ENCODE results near the gene CKAP2.

Gene CKAP2

GRCh38 chr13:52447354-52447753, 7.9 kb upstream of the CKAP2 start:
- DNase-seq (ENCODE audit: low read depth in 2 of 2) = no peak
- TF ChIP-seq CTCF (IDR thresholded peaks at IDR 0.05; ENCODE audit: low read depth, low read length) = no peak
- no peak overlapping the region for H3K4me3 ChIP-seq (replicated peaks in 1 of 2; ENCODE audit: low read depth in 2 of 2, low read length in 2 of 2)

DNA sequence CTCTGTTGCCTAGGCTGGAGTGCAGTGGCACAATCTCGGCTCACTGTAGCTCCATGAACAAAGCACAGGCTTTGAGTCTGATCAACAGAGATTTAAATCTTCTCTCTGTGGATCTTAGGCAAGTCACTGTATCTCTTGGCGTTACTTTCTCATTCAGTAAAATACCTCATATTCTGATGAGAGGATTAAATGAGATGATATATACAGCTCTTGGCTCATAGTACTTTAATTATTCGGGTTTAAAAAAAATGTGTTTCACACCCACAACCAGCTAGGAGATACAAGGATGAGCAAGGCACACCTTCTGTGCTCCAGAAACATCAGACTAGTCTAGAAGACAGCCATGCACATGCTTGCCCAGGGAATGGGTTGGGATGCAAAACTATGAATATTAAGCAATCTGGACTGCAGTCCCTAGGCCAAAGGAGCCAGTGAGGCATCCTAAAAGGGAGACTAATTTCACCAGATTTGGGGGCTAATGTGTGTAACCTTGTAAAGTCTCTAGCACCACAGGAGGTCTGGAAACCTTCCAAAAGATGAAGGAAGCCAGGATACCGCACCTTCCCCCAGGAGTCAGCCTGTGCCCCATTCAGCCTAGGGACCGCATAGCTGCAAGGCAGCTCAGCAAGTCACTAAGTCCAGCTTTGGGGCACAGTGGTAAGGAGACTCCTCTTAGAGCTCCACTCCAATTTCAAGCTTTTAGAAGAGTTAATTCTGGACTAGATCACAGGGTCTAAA, 7.3 kb upstream of the CKAP2 start:
- TF ChIP-seq CTCF (IDR thresholded peaks at IDR 0.05; ENCODE audit: low read depth, low read length) = no peak
- no peak overlapping the region for H3K4me3 ChIP-seq (replicated peaks in 1 of 2; ENCODE audit: low read depth in 2 of 2, low read length in 2 of 2)
- no peak for DNase-seq (ENCODE audit: low read depth in 2 of 2)

DNA sequence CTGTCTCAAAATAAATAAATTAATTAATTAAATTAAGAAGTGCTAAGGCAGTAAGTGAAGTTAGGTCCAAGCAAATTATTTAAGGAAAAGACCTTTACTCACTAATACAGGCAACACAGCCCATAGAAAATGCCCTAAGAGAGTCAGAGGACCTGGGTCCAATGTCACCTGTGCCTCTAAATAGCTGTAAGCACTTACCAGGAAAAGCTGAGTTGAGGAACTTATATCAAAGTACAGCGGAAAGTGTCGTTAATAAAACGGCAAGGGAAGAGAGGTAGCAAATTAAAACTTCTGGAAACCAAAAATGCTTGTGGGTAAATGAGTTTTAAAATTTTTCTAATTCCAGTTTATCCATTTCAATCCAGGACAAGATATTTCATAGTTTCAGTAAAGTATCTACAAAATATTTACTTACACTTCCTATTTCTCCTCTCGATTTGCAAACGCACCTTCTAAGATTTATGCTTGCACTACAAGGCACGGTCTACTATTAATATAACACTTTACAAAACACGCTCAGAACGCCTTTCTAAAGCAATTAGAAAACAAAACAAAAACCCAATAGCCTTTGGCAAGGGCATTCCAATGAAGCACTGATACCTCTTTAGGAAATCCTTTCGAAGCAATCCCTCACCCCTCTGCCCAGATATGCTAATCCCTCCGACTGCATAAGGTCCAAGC, 5.8 kb upstream of the CKAP2 start:
- TF ChIP-seq CTCF (IDR thresholded peaks at IDR 0.05; ENCODE audit: low read depth, low read length) = no peak
- H3K4me3 ChIP-seq (replicated peaks in 1 of 2; ENCODE audit: low read depth in 2 of 2, low read length in 2 of 2) = peak overlapping the region; percentile 72 to 78
- DNase-seq (ENCODE audit: low read depth in 2 of 2) = no peak

- no peak for TF ChIP-seq CTCF (IDR thresholded peaks at IDR 0.05; ENCODE audit: low read depth, low read length)
- peak; percentile 94 to 97 for DNase-seq (ENCODE audit: low read depth in 2 of 2)
These were observed 5.1 kb upstream of the CKAP2 start, which contains the start of gene VPS36 for GRCh38 chr13:52450012-52450792. TSS of gene VPS36 (minus strand) at chr13:52450634. CDS start at chr13:52450594, 40 bp downstream.

DNA sequence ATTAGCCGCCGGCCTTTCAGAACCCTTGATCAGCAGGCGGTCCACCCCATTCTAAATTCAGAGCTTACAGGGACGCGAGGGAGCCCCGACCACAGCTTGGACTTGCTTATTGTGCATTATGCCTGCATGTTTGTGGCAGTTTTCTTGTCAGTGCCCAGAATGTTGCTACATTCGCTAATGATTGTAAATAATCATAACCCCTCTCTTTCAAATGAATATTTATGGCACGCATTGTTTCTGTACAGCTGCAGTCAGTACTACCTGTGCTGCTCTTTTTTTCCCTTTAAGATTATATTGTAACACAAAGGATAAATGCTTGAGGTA, 4.5 kb upstream of the CKAP2 start:
- peak overlapping the region in 1 of 2 donors; percentile 4 for H3K4me3 ChIP-seq (replicated peaks in 1 of 2; ENCODE audit: low read depth in 2 of 2, low read length in 2 of 2)
- DNase-seq (ENCODE audit: low read depth in 2 of 2) = no peak
- TF ChIP-seq CTCF (IDR thresholded peaks at IDR 0.05; ENCODE audit: low read depth, low read length) = peak; percentile 71

More at GRCh38 chr13:52450012-52450792, 5.1 kb upstream of the CKAP2 start, which contains the start of gene VPS36:
- peak within 1 kb of the TSS; percentile 72 to 78 for H3K4me3 ChIP-seq (replicated peaks in 1 of 2; ENCODE audit: low read depth in 2 of 2, low read length in 2 of 2)

DNA sequence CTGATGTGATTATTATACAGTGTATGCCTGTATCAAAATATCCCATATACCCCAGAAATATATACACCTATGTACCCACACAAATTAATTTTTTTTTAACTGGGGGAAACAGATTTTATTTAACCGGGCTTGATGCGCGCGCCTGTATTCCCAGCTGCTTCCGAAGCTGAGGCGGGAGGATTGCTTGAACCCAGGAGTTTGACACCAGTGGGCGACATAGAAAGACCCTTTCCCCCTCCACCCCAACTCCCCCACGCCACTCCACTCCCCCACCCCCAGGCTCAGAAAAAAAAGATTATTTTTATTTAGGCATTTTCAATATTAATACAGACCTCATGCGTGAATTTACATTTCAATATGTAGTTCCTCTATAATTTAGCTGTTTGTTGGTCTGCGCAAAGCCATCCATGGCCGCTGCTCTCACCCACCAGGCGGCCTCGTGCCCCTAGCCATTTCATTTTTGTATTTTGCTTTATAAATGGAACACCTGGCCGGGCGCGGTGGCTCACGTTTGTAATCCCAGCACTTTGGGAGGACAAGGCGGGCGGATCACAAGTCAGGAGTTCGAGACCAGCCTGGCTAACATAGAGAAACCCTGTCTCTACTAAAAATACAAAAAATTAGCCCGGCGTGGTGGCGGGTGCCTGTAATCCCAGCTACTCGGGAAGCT, 4.0 kb upstream of the CKAP2 start:
- H3K4me3 ChIP-seq (replicated peaks in 1 of 2; ENCODE audit: low read depth in 2 of 2, low read length in 2 of 2) = no peak overlapping the region
- no peak for DNase-seq (ENCODE audit: low read depth in 2 of 2)
- no peak for TF ChIP-seq CTCF (IDR thresholded peaks at IDR 0.05; ENCODE audit: low read depth, low read length)

Measured in cardiac fibroblast (primary cell).